HepG2 (cell line): ENCODE data around the gene RAB40C. TPM values are rescaled to one million over a fixed set of nuclear protein-coding genes. Genes with fewer than 3 reads are reported as not detected.

Experiments used
- ASH2L ChIP-seq: fragments of 300-600, 200-600 bp; sonication (generic); IDR thresholded peaks from 2 replicates; pipeline ENCODE4 v1.7.0; 2017; ENCODE audit warnings: low read depth, mild to moderate bottlenecking, moderate library complexity, mixed read lengths, low read length; ENCODE audit not compliant: insufficient read length
- GZF1 ChIP-seq: sonication (generic); formaldehyde crosslinking; IDR thresholded peaks from 2 replicates; pipeline ENCODE4 v1.5.1; 2020; ENCODE audit warnings: mild to moderate bottlenecking, missing genetic modification reagents
- HBP1 ChIP-seq: IDR thresholded peaks from 2 replicates; pipeline ENCODE4 v1.6.1; 2016; ENCODE audit warnings: low read depth, control low read depth
- HES4 ChIP-seq: sonication (generic); formaldehyde crosslinking; IDR thresholded peaks from 2 replicates; pipeline ENCODE4 v1.9.0; 2021; ENCODE audit warnings: mild to moderate bottlenecking, missing genetic modification reagents, borderline replicate concordance
- HNF4A ChIP-seq: sonication (generic); formaldehyde crosslinking; IDR thresholded peaks from 2 replicates; pipeline ENCODE4 v1.4.0; 2020; ENCODE audit warnings: missing genetic modification reagents
- MYC ChIP-seq: sonication (generic); formaldehyde crosslinking; IDR thresholded peaks from 2 replicates; pipeline ENCODE4 v1.9.0; 2021; ENCODE audit warnings: missing genetic modification reagents, borderline replicate concordance
- NCOR1 ChIP-seq: fragments of 200-600 bp; sonication (generic); IDR thresholded peaks from 2 replicates; pipeline ENCODE4 v1.7.0; 2017; ENCODE audit warnings: antibody characterized with exemption, low read length, borderline replicate concordance
- NFKBIZ ChIP-seq: IDR thresholded peaks from 2 replicates; pipeline ENCODE4 v1.6.1; 2018; ENCODE audit warnings: missing genetic modification reagents, missing compliant biosample characterization
- PRPF4 ChIP-seq: fragments of 200-400 bp; formaldehyde crosslinking; IDR thresholded peaks from 2 replicates; pipeline ENCODE4 v1.6.1; 2016; ENCODE audit warnings: low read length, low read depth; ENCODE audit not compliant: poor library complexity, severe bottlenecking
- RORA ChIP-seq: sonication (generic); formaldehyde crosslinking; IDR thresholded peaks from 2 replicates; pipeline ENCODE4 v1.5.0; 2020; ENCODE audit warnings: mild to moderate bottlenecking, missing genetic modification reagents, moderate library complexity
- SP140L ChIP-seq: sonication (generic); formaldehyde crosslinking; IDR thresholded peaks from 2 replicates; pipeline ENCODE4 v1.4.0; 2020; ENCODE audit warnings: missing genetic modification reagents, borderline replicate concordance
- SSRP1 ChIP-seq: IDR thresholded peaks from 2 replicates; pipeline ENCODE4 v1.6.1; 2016; ENCODE audit warnings: control low read depth
- YEATS2 ChIP-seq: sonication (generic); formaldehyde crosslinking; IDR thresholded peaks from 2 replicates; pipeline ENCODE4 v1.4.0; 2020; ENCODE audit warnings: missing genetic modification reagents, borderline replicate concordance
- ZNF18 ChIP-seq: sonication (generic); formaldehyde crosslinking; IDR thresholded peaks from 2 replicates; pipeline ENCODE4 v1.8.0; 2022; ENCODE audit warnings: mild to moderate bottlenecking, missing genetic modification reagents; ENCODE audit not compliant: insufficient replicate concordance
- ZNF263 ChIP-seq: sonication (generic); formaldehyde crosslinking; IDR thresholded peaks from 2 replicates; pipeline ENCODE4 v1.4.0; 2020; ENCODE audit warnings: missing genetic modification reagents
- ZNF501 ChIP-seq: sonication (generic); formaldehyde crosslinking; IDR thresholded peaks from 2 replicates; pipeline ENCODE4 v1.5.1; 2020; ENCODE audit warnings: mild to moderate bottlenecking, moderate library complexity, missing genetic modification reagents
- ZNF563 ChIP-seq: sonication (generic); formaldehyde crosslinking; IDR thresholded peaks from 2 replicates; pipeline ENCODE4 v1.8.0; 2022; ENCODE audit warnings: mild to moderate bottlenecking, moderate library complexity, missing genetic modification reagents
- ZNF761 ChIP-seq: sonication (generic); formaldehyde crosslinking; conservative IDR thresholded peaks from 2 replicates; pipeline ENCODE4 v1.4.0; 2020; ENCODE audit warnings: mild to moderate bottlenecking, missing genetic modification reagents
- ZSCAN30 ChIP-seq: sonication (generic); formaldehyde crosslinking; IDR thresholded peaks from 2 replicates; pipeline ENCODE4 v1.5.0; 2020; ENCODE audit warnings: mild to moderate bottlenecking, missing genetic modification reagents
- polyA plus RNA-seq, 8 experiments: library from polyadenylated mRNA; depleted of rRNA in 3 of 8; stranded (reverse) in 7 of 8; unstranded in 1 of 8; fragments of >200 nt; fragmentation: Illumina TruSeq in 4 of 8; extraction: Trizol in 4 of 8; gene quantifications; 2 replicates each; pipeline versions ENCODE4 v1.2.1 to v1.2.3, GENCODE V29; 2011 to 2016; ENCODE audit warnings: low read depth in 4 of 8, missing spikeins in 1 of 8, mixed read lengths in 1 of 8; ENCODE audit not compliant: insufficient read depth in 1 of 8
- total RNA-seq, 5 experiments: library from RNA; depleted of rRNA; stranded (reverse); fragments of >200 nt; fragmentation: Illumina TruSeq; extraction: Trizol; gene quantifications; 2 replicates each; pipeline ENCODE4 v1.2.3, GENCODE V29; 2016; ENCODE audit warnings: low read depth in 1 of 5
- TF ChIP-seq, protein P1 (sequence below), 2 experiments: IDR thresholded peaks; 2 replicates each; pipeline ENCODE4 v1.6.1; 2011 to 2012; ENCODE audit warnings: low read length in 2 of 2, borderline replicate concordance in 1 of 2, low read depth in 1 of 2, mild to moderate bottlenecking in 1 of 2, moderate library complexity in 1 of 2
- TF ChIP-seq, protein P2 (sequence below): sonication (generic); formaldehyde crosslinking; IDR thresholded peaks from 2 replicates; pipeline ENCODE4 v1.8.0; 2022; ENCODE audit warnings: mild to moderate bottlenecking, missing genetic modification reagents, borderline replicate concordance

The RAB40C gene
- total and polyA plus RNA-seq, 2 of the 13 experiments (the other 11 are each of a cell fraction or from before 2014, with no cell fraction given): 7.7 to 11.5 TPM

- TF ChIP-seq ZNF263 (no peak), NFKBIZ (CRISPR knock-in tag) (no peak), SP140L (CRISPR knock-in tag) (no peak), ZNF761 (no peak; the same call in 1 of the 2 replicates), ASH2L (peak; percentile 59), NCOR1 (no peak; the same call in 1 of the 2 replicates), HNF4A (CRISPR knock-in tag) (no peak), MYC (CRISPR knock-in tag) (no peak), SSRP1 (CRISPR knock-in tag) (no peak), ZNF501 (CRISPR knock-in tag) (no peak), PRPF4 (no peak), GZF1 (CRISPR knock-in tag) (no peak), ZSCAN30 (CRISPR knock-in tag) (no peak; the same call in 1 of the 2 replicates), ZNF563 (no peak; the same call in 1 of the 2 replicates), YEATS2 (CRISPR knock-in tag) (no peak), ZNF18 (CRISPR knock-in tag) (no peak), HES4 (0 out of 2 replicates have a peak, but pooled peaks have one; percentile 47), RORA (CRISPR knock-in tag) (0 out of 2 replicates have a peak, but pooled peaks have one; percentile 4), HBP1 (CRISPR knock-in tag) (no peak; the same call in 1 of the 2 replicates)
- TF ChIP-seq, protein P1, sequence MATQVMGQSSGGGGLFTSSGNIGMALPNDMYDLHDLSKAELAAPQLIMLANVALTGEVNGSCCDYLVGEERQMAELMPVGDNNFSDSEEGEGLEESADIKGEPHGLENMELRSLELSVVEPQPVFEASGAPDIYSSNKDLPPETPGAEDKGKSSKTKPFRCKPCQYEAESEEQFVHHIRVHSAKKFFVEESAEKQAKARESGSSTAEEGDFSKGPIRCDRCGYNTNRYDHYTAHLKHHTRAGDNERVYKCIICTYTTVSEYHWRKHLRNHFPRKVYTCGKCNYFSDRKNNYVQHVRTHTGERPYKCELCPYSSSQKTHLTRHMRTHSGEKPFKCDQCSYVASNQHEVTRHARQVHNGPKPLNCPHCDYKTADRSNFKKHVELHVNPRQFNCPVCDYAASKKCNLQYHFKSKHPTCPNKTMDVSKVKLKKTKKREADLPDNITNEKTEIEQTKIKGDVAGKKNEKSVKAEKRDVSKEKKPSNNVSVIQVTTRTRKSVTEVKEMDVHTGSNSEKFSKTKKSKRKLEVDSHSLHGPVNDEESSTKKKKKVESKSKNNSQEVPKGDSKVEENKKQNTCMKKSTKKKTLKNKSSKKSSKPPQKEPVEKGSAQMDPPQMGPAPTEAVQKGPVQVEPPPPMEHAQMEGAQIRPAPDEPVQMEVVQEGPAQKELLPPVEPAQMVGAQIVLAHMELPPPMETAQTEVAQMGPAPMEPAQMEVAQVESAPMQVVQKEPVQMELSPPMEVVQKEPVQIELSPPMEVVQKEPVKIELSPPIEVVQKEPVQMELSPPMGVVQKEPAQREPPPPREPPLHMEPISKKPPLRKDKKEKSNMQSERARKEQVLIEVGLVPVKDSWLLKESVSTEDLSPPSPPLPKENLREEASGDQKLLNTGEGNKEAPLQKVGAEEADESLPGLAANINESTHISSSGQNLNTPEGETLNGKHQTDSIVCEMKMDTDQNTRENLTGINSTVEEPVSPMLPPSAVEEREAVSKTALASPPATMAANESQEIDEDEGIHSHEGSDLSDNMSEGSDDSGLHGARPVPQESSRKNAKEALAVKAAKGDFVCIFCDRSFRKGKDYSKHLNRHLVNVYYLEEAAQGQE (IDR thresholded peaks at IDR 0.05; ENCODE audit: borderline replicate concordance in 1 of 2, low read depth in 1 of 2, low read length in 2 of 2): no peak; a peak in 1 of 4 replicates
- TF ChIP-seq, protein P2, sequence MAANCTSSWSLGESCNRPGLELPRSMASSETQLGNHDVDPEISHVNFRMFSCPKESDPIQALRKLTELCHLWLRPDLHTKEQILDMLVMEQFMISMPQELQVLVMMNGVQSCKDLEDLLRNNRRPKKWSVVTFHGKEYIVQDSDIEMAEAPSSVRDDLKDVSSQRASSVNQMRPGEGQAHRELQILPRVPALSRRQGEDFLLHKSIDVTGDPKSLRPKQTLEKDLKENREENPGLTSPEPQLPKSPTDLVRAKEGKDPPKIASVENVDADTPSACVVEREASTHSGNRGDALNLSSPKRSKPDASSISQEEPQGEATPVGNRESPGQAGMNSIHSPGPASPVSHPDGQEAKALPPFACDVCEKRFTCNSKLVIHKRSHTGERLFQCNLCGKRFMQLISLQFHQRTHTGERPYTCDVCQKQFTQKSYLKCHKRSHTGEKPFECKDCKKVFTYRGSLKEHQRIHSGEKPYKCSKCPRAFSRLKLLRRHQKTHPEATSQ (CRISPR knock-in tag): 0 out of 2 replicates have a peak, but pooled peaks have one; percentile 9
Observed at GRCh38 chr16:641326-642188, 51.7 kb downstream of the RAB40C start, which contains the start of gene MCRIP2 (continued).
